DOHH2 (cell line): Measurements from ENCODE around the gene TMEM38B.
"Not testable (repeated sequence)": the region's sequence is repeated elsewhere in the genome, so short reads cannot be mapped to it uniquely, and the experiment has no call there.

Experiments used
- H3F3A ChIP-seq: fragments of 200-600 bp; sonication (generic), shearing (Covaris generic); 2 replicates; pipeline ENCODE4 v1.6.0; 2016; ENCODE audit warnings: antibody characterized with exemption, mild to moderate bottlenecking; ENCODE audit not compliant: control insufficient read depth, insufficient read depth
- H3K27ac ChIP-seq: fragments of 200-600 bp; sonication (generic); 2 replicates; pipeline ENCODE4 v1.5.1; 2014; ENCODE audit warnings: low read depth, mild to moderate bottlenecking, low read length, moderate library complexity
- H3K27me3 ChIP-seq: fragments of 200-600 bp; sonication (generic); 2 replicates; pipeline ENCODE4 v1.6.1; 2014; ENCODE audit warnings: mild to moderate bottlenecking, low read length, mixed read lengths; ENCODE audit not compliant: control insufficient read depth
- H3K36me3 ChIP-seq: fragments of 200-600 bp; sonication (generic); 2 replicates; pipeline ENCODE4 v1.6.1; 2014; ENCODE audit warnings: mild to moderate bottlenecking, low read length, moderate library complexity, mixed read lengths; ENCODE audit not compliant: control insufficient read depth
- H3K4me1 ChIP-seq: fragments of 200-600 bp; sonication (generic); 2 replicates; pipeline ENCODE4 v1.6.1; 2014; ENCODE audit warnings: mild to moderate bottlenecking, low read length, mixed read lengths; ENCODE audit not compliant: control insufficient read depth
- H3K4me2 ChIP-seq: fragments of 200-600 bp; sonication (generic); 2 replicates; pipeline ENCODE4 v1.6.0; 2014; ENCODE audit warnings: mild to moderate bottlenecking, low read length, moderate library complexity
- H3K4me3 ChIP-seq: fragments of 200-600 bp; sonication (generic); 2 replicates; pipeline ENCODE4 v1.5.1; 2014; ENCODE audit warnings: mild to moderate bottlenecking, low read length, mixed read lengths
- H3K79me2 ChIP-seq: fragments of 200-600 bp; sonication (generic); 2 replicates; pipeline ENCODE4 v1.6.1; 2014; ENCODE audit warnings: mild to moderate bottlenecking, low read length, mixed read lengths; ENCODE audit not compliant: control insufficient read depth
- H3K9me2 ChIP-seq: fragments of 200-600 bp; sonication (generic); replicated peaks from 2 replicates; pipeline ENCODE4 v1.6.1; 2014; ENCODE audit warnings: mild to moderate bottlenecking, low read length, mixed read lengths; ENCODE audit not compliant: control insufficient read depth
- H3K9me3 ChIP-seq: fragments of 200-600 bp; sonication (generic); 2 replicates; pipeline ENCODE4 v1.6.1; 2014; ENCODE audit warnings: antibody characterized with exemption, low read length, mixed read lengths; ENCODE audit not compliant: control insufficient read depth, insufficient read depth
- H4K20me1 ChIP-seq: fragments of 200-600 bp; sonication (generic); 2 replicates; pipeline ENCODE4 v1.6.0; 2014; ENCODE audit warnings: low read depth, mild to moderate bottlenecking, antibody characterized with exemption, low read length, moderate library complexity; ENCODE audit not compliant: control insufficient read depth, insufficient read depth
- EZH2phosphoT487 ChIP-seq: fragments of 200-600 bp; sonication (generic); IDR thresholded peaks from 2 replicates; pipeline ENCODE4 v1.6.1; 2017; ENCODE audit warnings: borderline replicate concordance, mild to moderate bottlenecking, antibody characterized with exemption, low read length, moderate library complexity, mixed read lengths
- TF ChIP-seq, protein P1 (sequence below): fragments of 200-600 bp; sonication (generic); IDR thresholded peaks from one replicate; pipeline ENCODE4 v1.5.1; 2014; ENCODE audit warnings: antibody characterized with exemption, mild to moderate bottlenecking, low read depth, low read length; ENCODE audit not compliant: poor library complexity, severe bottlenecking

TMEM38B gene

DNA sequence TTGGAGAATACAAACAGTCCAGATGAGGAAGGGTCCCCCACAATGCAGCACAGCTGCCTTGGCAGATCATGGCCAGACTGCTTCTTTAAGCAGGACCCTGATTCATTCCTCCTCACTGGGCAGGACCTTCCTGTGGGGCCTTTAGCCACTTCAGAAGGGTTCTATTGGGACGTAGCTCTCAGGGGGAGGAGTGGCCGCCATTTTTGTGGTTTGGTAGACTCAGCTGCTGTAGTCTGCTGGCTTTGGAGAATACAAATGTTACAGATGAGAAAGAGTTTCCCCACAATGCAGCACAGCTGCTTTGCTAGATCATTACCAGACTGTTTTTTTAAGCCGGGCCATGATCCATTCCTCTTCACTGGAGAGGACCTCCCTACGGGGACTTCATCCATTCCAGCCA lies 57.4 kb downstream of the TMEM38B start:
- Histone ChIP-seq H3K27me3 (no peaks in the 10 kb centered on the region), H3K9me3 (peaks cover 5% of the 10 kb centered on the region; the same call in 1 of the 2 replicates), H3K4me2 (no peak overlapping the region), H3F3A (no peaks in the 10 kb centered on the region), H3K36me3 (peaks cover 38% of the 10 kb centered on the region), H3K9me2 (no peaks in the 10 kb centered on the region), H3K79me2 (no peaks in the 10 kb centered on the region), H3K27ac (no peak overlapping the region), H3K4me3 (no peak overlapping the region), H4K20me1 (no peaks in the 10 kb centered on the region), H3K4me1 (no peaks in the 10 kb centered on the region)
- TF ChIP-seq, protein P1, sequence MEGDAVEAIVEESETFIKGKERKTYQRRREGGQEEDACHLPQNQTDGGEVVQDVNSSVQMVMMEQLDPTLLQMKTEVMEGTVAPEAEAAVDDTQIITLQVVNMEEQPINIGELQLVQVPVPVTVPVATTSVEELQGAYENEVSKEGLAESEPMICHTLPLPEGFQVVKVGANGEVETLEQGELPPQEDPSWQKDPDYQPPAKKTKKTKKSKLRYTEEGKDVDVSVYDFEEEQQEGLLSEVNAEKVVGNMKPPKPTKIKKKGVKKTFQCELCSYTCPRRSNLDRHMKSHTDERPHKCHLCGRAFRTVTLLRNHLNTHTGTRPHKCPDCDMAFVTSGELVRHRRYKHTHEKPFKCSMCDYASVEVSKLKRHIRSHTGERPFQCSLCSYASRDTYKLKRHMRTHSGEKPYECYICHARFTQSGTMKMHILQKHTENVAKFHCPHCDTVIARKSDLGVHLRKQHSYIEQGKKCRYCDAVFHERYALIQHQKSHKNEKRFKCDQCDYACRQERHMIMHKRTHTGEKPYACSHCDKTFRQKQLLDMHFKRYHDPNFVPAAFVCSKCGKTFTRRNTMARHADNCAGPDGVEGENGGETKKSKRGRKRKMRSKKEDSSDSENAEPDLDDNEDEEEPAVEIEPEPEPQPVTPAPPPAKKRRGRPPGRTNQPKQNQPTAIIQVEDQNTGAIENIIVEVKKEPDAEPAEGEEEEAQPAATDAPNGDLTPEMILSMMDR, result no peak
- TF ChIP-seq EZH2phosphoT487, result no peak

GRCh38 chr9:105757496-105758251 lies 63.3 kb downstream of the TMEM38B start:
- Histone ChIP-seq H3K27me3 (no peaks in the 10 kb centered on the region), H3K36me3 (no peaks in the 10 kb centered on the region), H3F3A (no peaks in the 10 kb centered on the region), H4K20me1 (no peaks in the 10 kb centered on the region), H3K27ac (no peak overlapping the region), H3K9me3 (no peaks in the 10 kb centered on the region), H3K79me2 (no peaks in the 10 kb centered on the region), H3K4me1 (no peaks in the 10 kb centered on the region), H3K4me3 (no peak overlapping the region), H3K4me2 (no peak overlapping the region), H3K9me2 (no peaks in the 10 kb centered on the region)
- TF ChIP-seq EZH2phosphoT487, result no peak
- TF ChIP-seq, protein P1, result no peak

- no peaks in the 10 kb centered on the region for H3K9me3 ChIP-seq
- no peak overlapping the region for H3K4me2 ChIP-seq
- H3F3A ChIP-seq, result no peaks in the 10 kb centered on the region
- H3K27me3 ChIP-seq, result no peaks in the 10 kb centered on the region
- no peak overlapping the region for H3K27ac ChIP-seq
- H4K20me1 ChIP-seq, result no peaks in the 10 kb centered on the region
- no peak overlapping the region for H3K4me3 ChIP-seq
- H3K79me2 ChIP-seq, result no peaks in the 10 kb centered on the region
- no peaks in the 10 kb centered on the region for H3K4me1 ChIP-seq
- no peaks in the 10 kb centered on the region for H3K36me3 ChIP-seq
- no peak for TF ChIP-seq EZH2phosphoT487
- TF ChIP-seq, protein P1, result no peak
- H3K9me2 ChIP-seq, result no peaks in the 10 kb centered on the region
Observed at GRCh38 chr9:105760053-105760452, 65.7 kb downstream of the TMEM38B start.

DNA sequence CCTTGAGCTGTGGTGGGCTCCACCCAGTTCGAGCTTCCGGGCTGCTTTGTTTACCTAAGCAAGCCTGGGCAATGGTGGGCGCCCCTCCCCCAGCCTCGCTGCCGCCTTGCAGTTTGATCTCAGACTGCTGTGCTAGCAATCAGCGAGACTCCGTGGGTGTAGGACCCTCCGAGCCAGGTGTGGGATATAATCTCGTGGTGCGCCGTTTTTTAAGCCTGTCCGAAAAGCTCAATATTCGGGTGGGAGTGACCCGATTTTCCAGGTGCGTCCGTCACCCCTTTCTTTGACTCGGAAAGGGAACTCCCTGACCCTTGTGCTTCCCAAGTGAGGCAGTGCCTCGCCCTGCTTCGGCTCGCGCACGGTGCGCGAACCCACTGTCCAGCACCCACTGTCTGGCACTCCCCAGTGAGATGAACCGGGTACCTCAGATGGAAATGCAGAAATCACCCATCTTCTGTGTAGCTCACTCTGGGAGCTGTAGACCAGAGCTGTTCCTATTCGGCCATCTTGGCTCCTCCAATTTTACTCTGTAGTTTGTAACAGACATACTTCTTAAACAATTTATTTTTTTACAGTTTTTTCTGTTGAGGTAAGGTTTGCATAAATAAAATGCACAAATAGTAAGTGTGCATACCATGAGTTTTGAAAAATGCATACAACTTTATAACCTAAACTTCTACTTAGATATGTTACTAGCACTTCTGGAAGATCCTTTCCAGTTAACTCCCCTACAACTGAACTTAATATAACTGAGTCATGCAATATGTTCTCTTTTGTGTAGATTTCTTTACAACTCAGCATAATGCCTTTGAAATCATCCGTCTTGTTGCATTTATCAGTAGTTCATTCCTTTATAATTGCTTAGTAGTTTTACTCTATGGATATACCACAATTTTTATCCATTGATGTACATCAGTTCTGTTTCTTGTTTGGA lies 88.5 kb downstream of the TMEM38B start:
- not testable (repeated sequence) for H4K20me1 ChIP-seq, H3K27me3 ChIP-seq, H3K4me2 ChIP-seq, H3K9me3 ChIP-seq, H3K4me1 ChIP-seq, H3F3A ChIP-seq, H3K36me3 ChIP-seq, H3K79me2 ChIP-seq, H3K27ac ChIP-seq, H3K4me3 ChIP-seq, H3K9me2 ChIP-seq

- H3K27me3 ChIP-seq, H3K36me3 ChIP-seq, H3F3A ChIP-seq, H3K4me2 ChIP-seq, H3K9me2 ChIP-seq, H3K9me3 ChIP-seq, H3K79me2 ChIP-seq, H4K20me1 ChIP-seq, H3K4me3 ChIP-seq, H3K27ac ChIP-seq, H3K4me1 ChIP-seq: not testable (repeated sequence)
Observed at GRCh38 chr9:105783495-105783872, 89.1 kb downstream of the TMEM38B start.
